ENCODE measurements around the gene CATSPER3. TPM values are rescaled to one million over a fixed set of nuclear protein-coding genes. Genes with fewer than 3 reads are reported as not detected.

CATSPER3 gene
- polyA plus RNA-seq, 3 donors, result 0.15 to 0.60 (median 0.52) TPM

- Histone ChIP-seq H2AFZ (ENCODE audit: insufficient read depth, low read depth, low read length, poor library complexity, severe bottlenecking) (no peak overlapping the region), H3K79me2 (ENCODE audit: insufficient read depth, low read length) (no peaks in the 10 kb centered on the region), H3K27me3 (ENCODE audit: control insufficient read depth in 2 of 2, insufficient read depth in 2 of 2, low read length in 2 of 2) (no peaks in the 10 kb centered on the region), H3K27ac (ENCODE audit: low read depth in 1 of 2, low read length in 2 of 2) (no peak overlapping the region), H3K9ac (ENCODE audit: insufficient read depth, low read length, poor library complexity, severe bottlenecking) (no peak overlapping the region), H3K36me3 (replicated peaks in 1 of 2; ENCODE audit: control insufficient read depth in 1 of 2, insufficient read depth in 2 of 2, low read length in 2 of 2) (peaks cover 25 to 42% of the 10 kb centered on the region in 2 donors), H4K20me1 (ENCODE audit: insufficient read depth, low read length) (no peaks in the 10 kb centered on the region), H3K9me3 (replicated peaks in 1 of 2; ENCODE audit: control insufficient read depth in 1 of 2, insufficient read depth in 1 of 2, low read length in 2 of 2) (no peaks in the 10 kb centered on the region), H3K4me3 (replicated peaks in 1 of 3; ENCODE audit: low read depth in 2 of 3, low read length in 3 of 3) (no peak overlapping the region), H3K4me1 (ENCODE audit: control insufficient read depth in 1 of 2, insufficient read depth in 2 of 2, low read length in 2 of 2) (no peaks in the 10 kb centered on the region), H3K4me2 (replicated peaks; ENCODE audit: extremely low read depth, low read length, poor library complexity, severe bottlenecking) (no peak overlapping the region)
- H3K36me3 Mint-ChIP-seq, result peaks cover 55 to 68% of the 10 kb centered on the region in 2 donors
- H3K4me1 Mint-ChIP-seq, result no peaks in the 10 kb centered on the region
- DNase-seq, result no peak
- no peak overlapping the region for H3K4me3 Mint-ChIP-seq
- no peak for TF ChIP-seq CTCF (IDR thresholded peaks at IDR 0.05)
- H3K27ac Mint-ChIP-seq, result no peak overlapping the region
- 100% methylated on average over 7 of the region's 8 CpGs for WGBS (ENCODE audit: insufficient coverage)
- H3K9me3 Mint-ChIP-seq, result no peaks in the 10 kb centered on the region
- H3K27me3 Mint-ChIP-seq (ENCODE audit: low read depth in 3 of 3), result no peaks in the 10 kb centered on the region
- intact Hi-C loops (cut with micrococcal nuclease), result no loop called here
Measured at GRCh38 chr5:134937526-134937925, 30.2 kb upstream of the CATSPER3 start.

GRCh38 chr5:134938030-134938429 is 29.7 kb upstream of the CATSPER3 start:
- no peaks in the 10 kb centered on the region for H3K27me3 Mint-ChIP-seq (ENCODE audit: low read depth in 3 of 3)
- peak overlapping the region in 1 of 7 donors; percentile 38 for H3K27ac Mint-ChIP-seq
- no peaks in the 10 kb centered on the region for H4K20me1 ChIP-seq (ENCODE audit: insufficient read depth, low read length)
- H3K4me3 ChIP-seq (replicated peaks in 1 of 3; ENCODE audit: low read depth in 2 of 3, low read length in 3 of 3), result no peak overlapping the region
- H3K4me2 ChIP-seq (replicated peaks; ENCODE audit: extremely low read depth, low read length, poor library complexity, severe bottlenecking), result no peak overlapping the region
- H3K27ac ChIP-seq (ENCODE audit: low read depth in 1 of 2, low read length in 2 of 2), result no peak overlapping the region
- no peaks in the 10 kb centered on the region for H3K27me3 ChIP-seq (ENCODE audit: control insufficient read depth in 2 of 2, insufficient read depth in 2 of 2, low read length in 2 of 2)
- no peaks in the 10 kb centered on the region for H3K4me1 ChIP-seq (ENCODE audit: control insufficient read depth in 1 of 2, insufficient read depth in 2 of 2, low read length in 2 of 2)
- intact Hi-C loops (cut with micrococcal nuclease), result no loop called here
- TF ChIP-seq CTCF (IDR thresholded peaks at IDR 0.05), result no peak
- H3K9me3 Mint-ChIP-seq, result no peaks in the 10 kb centered on the region
- H2AFZ ChIP-seq (ENCODE audit: insufficient read depth, low read depth, low read length, poor library complexity, severe bottlenecking), result no peak overlapping the region
- no peak for DNase-seq
- H3K9ac ChIP-seq (ENCODE audit: insufficient read depth, low read length, poor library complexity, severe bottlenecking), result no peak overlapping the region
- no peaks in the 10 kb centered on the region for H3K4me1 Mint-ChIP-seq
- peaks cover 25 to 37% of the 10 kb centered on the region in 2 donors for H3K36me3 ChIP-seq (replicated peaks in 1 of 2; ENCODE audit: control insufficient read depth in 1 of 2, insufficient read depth in 2 of 2, low read length in 2 of 2)
- peaks cover 52 to 65% of the 10 kb centered on the region in 2 donors for H3K36me3 Mint-ChIP-seq
- 100% methylated on average over 5 of the region's 6 CpGs for WGBS (ENCODE audit: insufficient coverage)
- no peaks in the 10 kb centered on the region for H3K79me2 ChIP-seq (ENCODE audit: insufficient read depth, low read length)
- no peak overlapping the region for H3K4me3 Mint-ChIP-seq
- H3K9me3 ChIP-seq (replicated peaks in 1 of 2; ENCODE audit: control insufficient read depth in 1 of 2, insufficient read depth in 1 of 2, low read length in 2 of 2), result no peaks in the 10 kb centered on the region

Measured in CD14-positive monocyte (primary cell).